GM23338 (cell line): ENCODE results near the gene A1BG. TPM values are rescaled to one million over a fixed set of nuclear protein-coding genes. Genes with fewer than 3 reads are reported as not detected.

Experiments used
- ATAC-seq: fragments of 200-7000 bp; cut with Tn5 transposase; 3 replicates; pipeline ENCODE4 v1.9.1; 2020
- DNase-seq: peaks from one replicate; pipeline ENCODE4 v3.0.0-alpha.2; 2015; ENCODE audit warnings: low spot score
- H2AFZ ChIP-seq: fragments of 200-600 bp; sonication (generic); 2 replicates; pipeline ENCODE4 v1.8.0; 2016; ENCODE audit warnings: antibody characterized with exemption, mild to moderate bottlenecking, moderate library complexity
- H3F3A ChIP-seq: fragments of 200-600 bp; sonication (generic); replicated peaks from 2 replicates; pipeline ENCODE4 v1.8.0; 2017; ENCODE audit warnings: antibody characterized with exemption, mixed run types, low read depth
- H3K27ac ChIP-seq: fragments of 200-600 bp; sonication (generic); 2 replicates; pipeline ENCODE4 v1.6.1; 2016; ENCODE audit warnings: low read depth
- H3K27me3 ChIP-seq: fragments of 200-600 bp; sonication (generic); 2 replicates; pipeline ENCODE4 v1.8.0; 2016; ENCODE audit warnings: mild to moderate bottlenecking, mixed run types, moderate library complexity; ENCODE audit not compliant: insufficient read depth
- H3K36me3 ChIP-seq: fragments of 200-600 bp; sonication (generic); 2 replicates; pipeline ENCODE4 v1.8.0; 2016; ENCODE audit warnings: mild to moderate bottlenecking; ENCODE audit not compliant: insufficient read depth
- H3K4me1 ChIP-seq: fragments of 200-600 bp; sonication (generic); 2 replicates; pipeline ENCODE4 v1.8.0; 2016; ENCODE audit warnings: mild to moderate bottlenecking, moderate library complexity; ENCODE audit not compliant: insufficient read depth
- H3K4me2 ChIP-seq: fragments of 200-600 bp; sonication (generic); 2 replicates; pipeline ENCODE4 v1.7.1; 2017; ENCODE audit warnings: mixed run types
- H3K4me3 ChIP-seq: fragments of 200-600 bp; sonication (generic); 2 replicates; pipeline ENCODE4 v1.6.1; 2016; ENCODE audit warnings: mixed run types
- H3K79me2 ChIP-seq: fragments of 200-600 bp; sonication (generic); replicated peaks from 2 replicates; pipeline ENCODE4 v1.8.0; 2017; ENCODE audit warnings: mild to moderate bottlenecking; ENCODE audit not compliant: insufficient read depth
- H3K9me2 ChIP-seq: fragments of 200-600 bp; sonication (generic); 2 replicates; pipeline ENCODE4 v1.8.0; 2017; ENCODE audit not compliant: insufficient read depth
- H4K20me1 ChIP-seq: fragments of 200-600 bp; sonication (generic); replicated peaks from 2 replicates; pipeline ENCODE4 v1.8.0; 2017; ENCODE audit warnings: mild to moderate bottlenecking; ENCODE audit not compliant: insufficient read depth
- H3K27ac Mint-ChIP-seq: 2 replicates; pipeline ENCODE4 v1.8.0; 2020; ENCODE audit warnings: inconsistent platforms, mild to moderate bottlenecking, moderate library complexity, mixed read lengths
- H3K27me3 Mint-ChIP-seq: 3 replicates; pipeline ENCODE4 v1.8.0; 2022; ENCODE audit warnings: low read depth, mild to moderate bottlenecking, moderate library complexity, mixed read lengths, inconsistent platforms; ENCODE audit not compliant: insufficient read depth, poor library complexity
- H3K36me3 Mint-ChIP-seq: 3 replicates; pipeline ENCODE4 v1.8.0; 2021; ENCODE audit warnings: low read depth, mild to moderate bottlenecking, inconsistent platforms, moderate library complexity, mixed read lengths
- H3K4me1 Mint-ChIP-seq: 3 replicates; pipeline ENCODE4 v1.8.0; 2020; ENCODE audit warnings: mild to moderate bottlenecking, inconsistent platforms, mixed read lengths
- H3K4me3 Mint-ChIP-seq: 3 replicates; pipeline ENCODE4 v1.8.0; 2021; ENCODE audit warnings: moderate library complexity, mild to moderate bottlenecking, inconsistent platforms, mixed read lengths
- H3K9me3 Mint-ChIP-seq: 3 replicates; pipeline ENCODE4 v1.8.0; 2020; ENCODE audit warnings: moderate library complexity, mild to moderate bottlenecking, inconsistent platforms, mixed read lengths
- ZNF114 ChIP-seq: fragments of 250-450 bp; sonication (Bioruptor Pico); IDR thresholded peaks from 2 replicates; pipeline ENCODE4 v1.5.0; 2020; ENCODE audit warnings: mild to moderate bottlenecking, moderate library complexity
- polyA plus RNA-seq: library from polyadenylated mRNA; unstranded; fragments of >200 nt; fragmentation: Nextera tagmentation; extraction: Ambion mirVana; gene quantifications from 2 replicates; pipeline ENCODE4 v1.2.1, GENCODE V29; 2016
- total RNA-seq: library from RNA; depleted of rRNA; stranded (reverse); fragments of >200 nt; shearing (Covaris generic); gene quantifications from 2 replicates; pipeline ENCODE4 v1.2.3, GENCODE V29; 2014
- TF ChIP-seq, protein P1 (sequence below): fragments of 250-450 bp; sonication (Bioruptor Pico); IDR thresholded peaks from 2 replicates; pipeline ENCODE4 v1.5.0; 2020; ENCODE audit warnings: mild to moderate bottlenecking, moderate library complexity
- TF ChIP-seq, protein P2 (sequence below): IDR thresholded peaks from one replicate; pipeline ENCODE4 v1.6.1; 2018; ENCODE audit warnings: antibody characterized with exemption; ENCODE audit not compliant: unreplicated experiment

A1BG gene
- total and polyA plus RNA-seq, 2 experiments from 2014 or later, result 17.7 to 43.5 TPM

DNA sequence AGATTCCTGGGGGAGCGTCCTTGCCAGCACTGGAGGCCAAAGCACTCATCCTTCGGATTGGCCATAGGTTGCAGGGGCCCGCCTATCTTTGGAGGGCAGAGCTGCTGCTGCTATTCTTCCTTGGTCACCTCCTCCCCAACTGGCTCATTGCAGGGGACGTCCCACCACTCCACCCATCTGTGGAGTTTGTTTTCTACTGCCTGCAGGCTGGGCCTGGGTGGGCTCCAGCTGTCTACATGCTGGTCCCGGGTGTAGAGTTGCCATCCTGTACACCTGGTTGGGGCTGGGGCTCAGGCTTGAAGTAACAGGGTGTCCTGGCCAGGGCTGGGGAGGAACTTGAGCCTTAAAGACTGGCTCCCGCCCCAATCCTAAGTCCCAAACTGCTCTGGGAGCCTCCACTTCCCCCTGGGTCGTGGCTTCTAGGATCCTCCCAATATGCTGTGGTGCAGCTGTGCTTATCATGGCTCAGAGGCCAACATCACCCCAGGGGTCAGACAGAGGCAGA, 44.3 kb upstream of the A1BG start (continued):
- TF ChIP-seq, protein P1, sequence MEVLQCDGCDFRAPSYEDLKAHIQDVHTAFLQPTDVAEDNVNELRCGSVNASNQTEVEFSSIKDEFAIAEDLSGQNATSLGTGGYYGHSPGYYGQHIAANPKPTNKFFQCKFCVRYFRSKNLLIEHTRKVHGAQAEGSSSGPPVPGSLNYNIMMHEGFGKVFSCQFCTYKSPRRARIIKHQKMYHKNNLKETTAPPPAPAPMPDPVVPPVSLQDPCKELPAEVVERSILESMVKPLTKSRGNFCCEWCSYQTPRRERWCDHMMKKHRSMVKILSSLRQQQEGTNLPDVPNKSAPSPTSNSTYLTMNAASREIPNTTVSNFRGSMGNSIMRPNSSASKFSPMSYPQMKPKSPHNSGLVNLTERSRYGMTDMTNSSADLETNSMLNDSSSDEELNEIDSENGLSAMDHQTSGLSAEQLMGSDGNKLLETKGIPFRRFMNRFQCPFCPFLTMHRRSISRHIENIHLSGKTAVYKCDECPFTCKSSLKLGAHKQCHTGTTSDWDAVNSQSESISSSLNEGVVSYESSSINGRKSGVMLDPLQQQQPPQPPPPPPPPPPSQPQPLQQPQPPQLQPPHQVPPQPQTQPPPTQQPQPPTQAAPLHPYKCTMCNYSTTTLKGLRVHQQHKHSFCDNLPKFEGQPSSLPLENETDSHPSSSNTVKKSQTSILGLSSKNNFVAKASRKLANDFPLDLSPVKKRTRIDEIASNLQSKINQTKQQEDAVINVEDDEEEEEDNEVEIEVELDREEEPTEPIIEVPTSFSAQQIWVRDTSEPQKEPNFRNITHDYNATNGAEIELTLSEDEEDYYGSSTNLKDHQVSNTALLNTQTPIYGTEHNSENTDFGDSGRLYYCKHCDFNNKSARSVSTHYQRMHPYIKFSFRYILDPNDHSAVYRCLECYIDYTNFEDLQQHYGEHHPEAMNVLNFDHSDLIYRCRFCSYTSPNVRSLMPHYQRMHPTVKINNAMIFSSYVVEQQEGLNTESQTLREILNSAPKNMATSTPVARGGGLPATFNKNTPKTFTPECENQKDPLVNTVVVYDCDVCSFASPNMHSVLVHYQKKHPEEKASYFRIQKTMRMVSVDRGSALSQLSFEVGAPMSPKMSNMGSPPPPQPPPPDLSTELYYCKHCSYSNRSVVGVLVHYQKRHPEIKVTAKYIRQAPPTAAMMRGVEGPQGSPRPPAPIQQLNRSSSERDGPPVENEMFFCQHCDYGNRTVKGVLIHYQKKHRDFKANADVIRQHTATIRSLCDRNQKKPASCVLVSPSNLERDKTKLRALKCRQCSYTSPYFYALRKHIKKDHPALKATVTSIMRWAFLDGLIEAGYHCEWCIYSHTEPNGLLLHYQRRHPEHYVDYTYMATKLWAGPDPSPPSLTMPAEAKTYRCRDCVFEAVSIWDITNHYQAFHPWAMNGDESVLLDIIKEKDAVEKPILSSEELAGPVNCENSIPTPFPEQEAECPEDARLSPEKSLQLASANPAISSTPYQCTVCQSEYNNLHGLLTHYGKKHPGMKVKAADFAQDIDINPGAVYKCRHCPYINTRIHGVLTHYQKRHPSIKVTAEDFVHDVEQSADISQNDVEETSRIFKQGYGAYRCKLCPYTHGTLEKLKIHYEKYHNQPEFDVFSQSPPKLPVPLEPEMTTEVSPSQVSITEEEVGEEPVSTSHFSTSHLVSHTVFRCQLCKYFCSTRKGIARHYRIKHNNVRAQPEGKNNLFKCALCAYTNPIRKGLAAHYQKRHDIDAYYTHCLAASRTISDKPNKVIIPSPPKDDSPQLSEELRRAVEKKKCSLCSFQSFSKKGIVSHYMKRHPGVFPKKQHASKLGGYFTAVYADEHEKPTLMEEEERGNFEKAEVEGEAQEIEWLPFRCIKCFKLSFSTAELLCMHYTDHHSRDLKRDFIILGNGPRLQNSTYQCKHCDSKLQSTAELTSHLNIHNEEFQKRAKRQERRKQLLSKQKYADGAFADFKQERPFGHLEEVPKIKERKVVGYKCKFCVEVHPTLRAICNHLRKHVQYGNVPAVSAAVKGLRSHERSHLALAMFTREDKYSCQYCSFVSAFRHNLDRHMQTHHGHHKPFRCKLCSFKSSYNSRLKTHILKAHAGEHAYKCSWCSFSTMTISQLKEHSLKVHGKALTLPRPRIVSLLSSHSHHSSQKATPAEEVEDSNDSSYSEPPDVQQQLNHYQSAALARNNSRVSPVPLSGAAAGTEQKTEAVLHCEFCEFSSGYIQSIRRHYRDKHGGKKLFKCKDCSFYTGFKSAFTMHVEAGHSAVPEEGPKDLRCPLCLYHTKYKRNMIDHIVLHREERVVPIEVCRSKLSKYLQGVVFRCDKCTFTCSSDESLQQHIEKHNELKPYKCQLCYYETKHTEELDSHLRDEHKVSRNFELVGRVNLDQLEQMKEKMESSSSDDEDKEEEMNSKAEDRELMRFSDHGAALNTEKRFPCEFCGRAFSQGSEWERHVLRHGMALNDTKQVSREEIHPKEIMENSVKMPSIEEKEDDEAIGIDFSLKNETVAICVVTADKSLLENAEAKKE (CRISPR knock-in tag), result no peak

DNA sequence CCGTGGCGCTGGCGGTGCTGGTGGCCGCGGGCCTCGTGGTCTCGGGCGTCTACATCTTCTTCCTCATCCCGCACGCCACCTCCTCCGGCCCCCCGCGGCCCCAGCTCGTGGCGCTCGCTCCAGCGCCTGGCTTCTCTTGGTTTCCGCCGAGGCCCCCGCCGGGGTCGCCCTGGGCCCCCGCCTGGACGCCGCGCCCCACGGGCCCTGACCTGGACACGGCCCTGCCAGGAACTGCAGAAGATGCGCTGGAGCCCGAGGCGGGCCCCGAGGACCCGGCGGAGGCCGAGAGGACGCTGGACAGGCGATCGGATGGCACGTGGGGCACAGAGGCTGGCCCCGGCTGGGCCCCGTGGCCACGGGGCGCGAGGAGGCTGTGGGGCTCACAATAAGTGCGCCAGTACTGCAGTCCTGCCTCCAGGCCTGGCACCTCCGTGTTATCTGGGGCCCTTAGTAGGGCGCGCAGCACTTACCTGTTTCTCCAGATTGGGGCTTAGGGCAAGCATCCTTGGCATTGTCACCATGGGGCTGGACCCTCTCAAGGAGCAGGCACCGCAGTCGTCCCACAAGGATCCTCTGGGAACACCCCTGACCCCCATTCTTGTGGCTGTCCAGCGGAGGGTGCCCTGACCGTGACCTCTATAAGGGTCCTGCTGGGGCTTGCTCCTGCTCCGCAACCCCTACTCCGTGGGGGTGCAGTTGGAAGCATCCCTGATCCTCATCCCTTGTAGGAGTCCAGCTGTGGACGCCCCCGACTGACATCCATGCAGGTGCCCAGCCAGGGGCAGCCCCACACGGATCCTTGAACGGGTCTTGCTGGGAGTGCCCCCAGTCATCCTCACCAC, 43.6 kb upstream of the A1BG start:
- DNase-seq (peak; percentile 17), ATAC-seq (no peak)
- Histone ChIP-seq H3K79me2 (peaks cover 1% of the 10 kb centered on the region; the same call in 1 of the 2 replicates), H3K4me2 (peak overlapping the region; percentile 77), H3K4me1 (peaks cover 5% of the 10 kb centered on the region; the same call in 1 of the 2 replicates), H4K20me1 (peaks cover 8% of the 10 kb centered on the region), H2AFZ (0 out of 2 replicates have a peak overlapping the region, but pooled peaks have one; percentile 38), H3K9me2 (no peaks in the 10 kb centered on the region), H3F3A (peaks cover 43% of the 10 kb centered on the region), H3K4me3 (peak overlapping the region; percentile 56), H3K27me3 (peaks cover 21% of the 10 kb centered on the region), H3K36me3 (peaks cover 15% of the 10 kb centered on the region; the same call in 1 of the 2 replicates), H3K27ac (no peak overlapping the region)
- H3K27ac Mint-ChIP-seq, result no peak overlapping the region
- H3K27me3 Mint-ChIP-seq, result peaks cover 40% of the 10 kb centered on the region
- H3K4me1 Mint-ChIP-seq, result peaks cover 14% of the 10 kb centered on the region
- no peaks in the 10 kb centered on the region; the same call in 2 of the 3 replicates for H3K9me3 Mint-ChIP-seq
- H3K4me3 Mint-ChIP-seq, result peak overlapping the region; percentile 57
- peaks cover 32% of the 10 kb centered on the region for H3K36me3 Mint-ChIP-seq
- TF ChIP-seq ZNF114 (CRISPR knock-in tag), result no peak
- TF ChIP-seq, protein P2, sequence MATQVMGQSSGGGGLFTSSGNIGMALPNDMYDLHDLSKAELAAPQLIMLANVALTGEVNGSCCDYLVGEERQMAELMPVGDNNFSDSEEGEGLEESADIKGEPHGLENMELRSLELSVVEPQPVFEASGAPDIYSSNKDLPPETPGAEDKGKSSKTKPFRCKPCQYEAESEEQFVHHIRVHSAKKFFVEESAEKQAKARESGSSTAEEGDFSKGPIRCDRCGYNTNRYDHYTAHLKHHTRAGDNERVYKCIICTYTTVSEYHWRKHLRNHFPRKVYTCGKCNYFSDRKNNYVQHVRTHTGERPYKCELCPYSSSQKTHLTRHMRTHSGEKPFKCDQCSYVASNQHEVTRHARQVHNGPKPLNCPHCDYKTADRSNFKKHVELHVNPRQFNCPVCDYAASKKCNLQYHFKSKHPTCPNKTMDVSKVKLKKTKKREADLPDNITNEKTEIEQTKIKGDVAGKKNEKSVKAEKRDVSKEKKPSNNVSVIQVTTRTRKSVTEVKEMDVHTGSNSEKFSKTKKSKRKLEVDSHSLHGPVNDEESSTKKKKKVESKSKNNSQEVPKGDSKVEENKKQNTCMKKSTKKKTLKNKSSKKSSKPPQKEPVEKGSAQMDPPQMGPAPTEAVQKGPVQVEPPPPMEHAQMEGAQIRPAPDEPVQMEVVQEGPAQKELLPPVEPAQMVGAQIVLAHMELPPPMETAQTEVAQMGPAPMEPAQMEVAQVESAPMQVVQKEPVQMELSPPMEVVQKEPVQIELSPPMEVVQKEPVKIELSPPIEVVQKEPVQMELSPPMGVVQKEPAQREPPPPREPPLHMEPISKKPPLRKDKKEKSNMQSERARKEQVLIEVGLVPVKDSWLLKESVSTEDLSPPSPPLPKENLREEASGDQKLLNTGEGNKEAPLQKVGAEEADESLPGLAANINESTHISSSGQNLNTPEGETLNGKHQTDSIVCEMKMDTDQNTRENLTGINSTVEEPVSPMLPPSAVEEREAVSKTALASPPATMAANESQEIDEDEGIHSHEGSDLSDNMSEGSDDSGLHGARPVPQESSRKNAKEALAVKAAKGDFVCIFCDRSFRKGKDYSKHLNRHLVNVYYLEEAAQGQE, result no peak
